Measurements from ENCODE around the gene FCHSD2. TPM values are rescaled to one million over a fixed set of nuclear protein-coding genes. Genes with fewer than 3 reads are reported as not detected.

Gene FCHSD2
- total and polyA plus RNA-seq, 9 donors = 18.6 to 68.5 (median 53.8) TPM

DNA sequence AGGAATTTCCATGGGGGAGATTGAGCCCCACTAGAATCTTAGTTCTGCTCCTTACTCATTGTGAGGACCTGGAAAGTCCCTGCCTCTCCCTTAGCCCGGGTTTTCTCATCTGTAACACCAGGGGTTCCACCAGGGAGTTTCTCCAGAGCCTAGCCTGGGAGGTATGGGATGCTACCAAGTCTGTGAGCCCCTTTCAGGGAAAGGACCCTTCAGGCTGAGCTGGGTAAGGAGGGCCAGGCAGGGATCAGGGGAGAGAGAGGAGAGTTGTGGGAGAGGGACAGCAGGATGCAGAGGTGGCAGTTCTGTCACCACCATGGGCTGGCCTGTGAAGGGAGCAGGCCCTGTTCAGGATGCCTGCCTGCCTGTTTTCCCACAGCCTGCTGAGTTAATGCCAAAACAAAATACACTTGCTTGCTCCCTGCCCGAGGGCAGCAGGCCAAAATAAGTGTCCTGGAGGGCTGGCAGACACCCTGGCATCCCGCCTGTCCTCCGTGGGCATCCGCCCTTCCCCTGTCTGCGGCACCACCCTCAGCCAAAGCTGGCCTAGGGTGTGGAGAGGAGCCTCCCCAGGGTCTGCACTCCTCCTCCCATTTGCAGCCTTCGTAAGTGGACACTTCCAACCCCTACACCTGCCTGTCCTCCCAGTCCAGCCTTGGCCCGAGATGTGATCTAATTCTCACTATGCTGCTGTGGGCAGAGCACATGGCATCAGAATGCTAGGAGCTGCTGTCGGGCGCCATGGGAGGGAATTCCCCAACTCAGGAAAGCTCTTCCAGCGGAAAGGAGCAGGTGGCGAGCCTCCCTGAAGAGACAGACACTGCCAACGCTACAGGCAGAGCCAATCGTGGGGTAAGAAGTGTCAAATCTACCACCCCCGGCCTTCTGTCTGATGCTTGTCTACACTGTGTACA lies 5.9 kb upstream of the FCHSD2 start:
- Histone ChIP-seq H3K27ac (no peak overlapping the region), H3K4me3 (no peak overlapping the region), H3K9me3 (no peaks in the 10 kb centered on the region), H3K36me3 (no peaks in the 10 kb centered on the region), H3K27me3 (no peaks in the 10 kb centered on the region), H3K4me1 (ENCODE audit: insufficient read depth) (no peaks in the 10 kb centered on the region)
- no peak for DNase-seq
- TF ChIP-seq POLR2A (IDR thresholded peaks at IDR 0.05) (no peak), EP300 (IDR thresholded peaks at IDR 0.05) (no peak)
- TF ChIP-seq, protein P1, sequence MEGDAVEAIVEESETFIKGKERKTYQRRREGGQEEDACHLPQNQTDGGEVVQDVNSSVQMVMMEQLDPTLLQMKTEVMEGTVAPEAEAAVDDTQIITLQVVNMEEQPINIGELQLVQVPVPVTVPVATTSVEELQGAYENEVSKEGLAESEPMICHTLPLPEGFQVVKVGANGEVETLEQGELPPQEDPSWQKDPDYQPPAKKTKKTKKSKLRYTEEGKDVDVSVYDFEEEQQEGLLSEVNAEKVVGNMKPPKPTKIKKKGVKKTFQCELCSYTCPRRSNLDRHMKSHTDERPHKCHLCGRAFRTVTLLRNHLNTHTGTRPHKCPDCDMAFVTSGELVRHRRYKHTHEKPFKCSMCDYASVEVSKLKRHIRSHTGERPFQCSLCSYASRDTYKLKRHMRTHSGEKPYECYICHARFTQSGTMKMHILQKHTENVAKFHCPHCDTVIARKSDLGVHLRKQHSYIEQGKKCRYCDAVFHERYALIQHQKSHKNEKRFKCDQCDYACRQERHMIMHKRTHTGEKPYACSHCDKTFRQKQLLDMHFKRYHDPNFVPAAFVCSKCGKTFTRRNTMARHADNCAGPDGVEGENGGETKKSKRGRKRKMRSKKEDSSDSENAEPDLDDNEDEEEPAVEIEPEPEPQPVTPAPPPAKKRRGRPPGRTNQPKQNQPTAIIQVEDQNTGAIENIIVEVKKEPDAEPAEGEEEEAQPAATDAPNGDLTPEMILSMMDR (IDR thresholded peaks at IDR 0.05) = no peak
- intact Hi-C loops (cut with DNase I) = loop anchor here in 1 of 4 donors (10.0 kb wide), 1 partner anchor 313 kb away; no protein-coding TSS in a partner anchor
- WGBS, 3 donors = 78 to 81% (median 80%) methylated on average over 15 of the region's 15 CpGs

DNA sequence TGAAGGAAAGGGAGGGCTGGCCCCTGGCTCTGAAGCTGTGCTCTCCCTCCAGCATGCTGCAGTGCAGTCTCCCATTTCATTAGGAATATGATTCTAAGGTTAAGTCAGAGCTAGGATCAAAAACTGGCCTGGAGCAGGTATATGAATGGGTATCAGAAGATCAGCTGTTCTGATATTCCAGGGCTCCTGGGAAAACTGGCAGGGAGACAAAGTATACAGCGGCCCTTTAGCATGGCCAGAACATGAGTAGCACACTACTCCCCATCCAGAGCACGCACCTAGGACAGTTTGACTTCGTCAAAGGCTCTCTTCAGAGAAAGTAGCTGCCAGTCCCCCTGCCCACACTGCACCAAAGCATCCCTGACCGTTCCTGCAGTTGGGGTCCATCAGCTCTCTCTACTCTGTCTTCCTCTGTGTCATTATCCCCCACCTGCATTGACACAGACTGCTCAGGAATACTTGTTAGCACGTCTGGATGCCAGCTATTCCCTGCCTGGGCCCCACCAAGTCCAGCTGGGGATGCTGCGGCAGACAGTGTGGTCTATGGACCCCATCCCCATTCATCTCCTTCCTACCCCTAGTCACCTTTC lies 4.0 kb upstream of the FCHSD2 start:
- 91 to 92% (median 92%) methylated on average over 6 of the region's 6 CpGs for WGBS, 3 donors
- TF ChIP-seq POLR2A (IDR thresholded peaks at IDR 0.05) = no peak
- TF ChIP-seq EP300 (IDR thresholded peaks at IDR 0.05) = no peak
- TF ChIP-seq, protein P1 (IDR thresholded peaks at IDR 0.05) = no peak
- Histone ChIP-seq H3K9me3 (no peaks in the 10 kb centered on the region), H3K27me3 (no peaks in the 10 kb centered on the region), H3K27ac (no peak overlapping the region), H3K4me1 (ENCODE audit: insufficient read depth) (no peaks in the 10 kb centered on the region), H3K36me3 (no peaks in the 10 kb centered on the region), H3K4me3 (no peak overlapping the region)
- intact Hi-C loops (cut with DNase I) = loop anchor here in 1 of 4 donors (10.0 kb wide), 1 partner anchor 311 kb away; no protein-coding TSS in a partner anchor
- DNase-seq = no peak

DNA sequence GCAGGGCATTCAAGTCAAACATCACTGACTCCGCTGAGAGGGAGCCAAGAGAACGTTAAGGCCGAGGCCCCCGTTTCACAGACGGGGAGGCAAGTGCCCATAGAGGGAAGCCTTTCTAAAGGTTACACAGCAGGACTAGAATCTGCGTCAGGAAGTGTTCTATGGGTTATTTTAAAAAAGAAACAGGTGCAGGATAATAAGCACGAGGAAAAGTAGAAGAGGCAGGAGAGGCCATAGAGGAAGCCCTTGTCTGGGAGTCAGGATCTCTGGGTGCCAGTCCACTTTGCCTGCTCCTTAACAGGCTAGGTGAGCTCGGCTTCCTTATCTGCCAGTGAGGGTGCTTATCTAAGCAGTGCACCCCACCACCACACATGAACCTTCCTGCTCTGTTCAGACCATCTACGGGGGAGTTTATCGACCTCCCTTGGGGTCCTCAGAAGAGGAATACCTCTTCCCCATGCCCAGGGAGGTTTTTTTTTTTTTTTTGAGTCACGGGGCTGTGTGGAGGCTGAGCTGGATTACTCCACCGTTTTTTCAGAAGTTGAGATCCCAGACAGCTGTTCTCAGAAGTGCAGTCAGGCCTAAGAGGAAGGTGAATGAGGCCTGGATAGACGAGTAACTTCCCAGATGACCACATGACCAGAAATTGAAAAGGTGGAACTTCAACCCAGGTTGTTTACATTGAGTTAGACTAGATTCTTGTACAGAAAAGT lies 1.2 kb upstream of the FCHSD2 start:
- 5 to 8% (median 7%) methylated on average over 13 of the region's 13 CpGs for WGBS, 3 donors
- intact Hi-C loops (cut with DNase I) = loop anchor here in 2 of 4 donors (5.0 to 10.0 kb wide), 2 partner anchors 308 to 311 kb away; no protein-coding TSS in a partner anchor

More for the DNA sequence above, 1.2 kb upstream of the FCHSD2 start:
- TF ChIP-seq, protein P1 (IDR thresholded peaks at IDR 0.05) = no peak
- no peak for TF ChIP-seq POLR2A (IDR thresholded peaks at IDR 0.05)
- TF ChIP-seq EP300 (IDR thresholded peaks at IDR 0.05) = no peak
- no peaks in the 10 kb centered on the region for H3K4me1 ChIP-seq (ENCODE audit: insufficient read depth)
- no peaks in the 10 kb centered on the region for H3K9me3 ChIP-seq
- peak in 2 of 5 donors; percentile 32 to 39 for DNase-seq
- peak overlapping the region; percentile 83 to 91 for H3K27ac ChIP-seq
- no peaks in the 10 kb centered on the region for H3K27me3 ChIP-seq
- peak overlapping the region; percentile 94 for H3K4me3 ChIP-seq
- no peaks in the 10 kb centered on the region for H3K36me3 ChIP-seq
